ENCODE data around the gene FILIP1L. TPM values are rescaled to one million over a fixed set of nuclear protein-coding genes. Genes with fewer than 3 reads are reported as not detected.

The FILIP1L gene
- total RNA-seq, 1 experiment from 2014 or later, result 4.3 TPM

DNA sequence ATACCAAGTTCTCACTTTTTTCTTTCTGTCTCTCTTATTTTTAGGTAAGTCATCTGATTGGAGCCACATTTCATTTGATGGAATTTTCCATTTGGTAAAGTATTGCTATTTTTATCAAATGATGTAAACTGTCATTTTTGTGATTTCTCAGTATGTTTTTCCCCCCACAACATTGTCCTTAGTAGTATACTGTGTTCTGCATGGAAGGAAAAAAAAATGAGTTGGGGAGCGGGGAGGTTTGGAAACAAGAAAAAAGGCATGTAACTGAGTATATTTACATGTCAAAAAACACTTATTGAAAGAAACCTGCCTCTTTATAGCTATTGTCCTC lies 104.2 kb downstream of the FILIP1L start:
- peaks cover 2% of the 10 kb centered on the region for H3K9me3 ChIP-seq (ENCODE audit: low read depth, low read length, poor library complexity, severe bottlenecking)
- intact Hi-C loops (cut with micrococcal nuclease; ENCODE audit: unreplicated experiment), result no loop called here
- BruUV-seq (replicated peaks), result no TSS peak
- ChIA-PET POLR2A (ENCODE audit: low non-redundant PET) (no interaction called here), CTCF (no interaction called here)
- no peak for TF ChIP-seq EZH2 (IDR thresholded peaks at IDR 0.05; ENCODE audit: borderline replicate concordance, low read depth, low read length, poor library complexity, severe bottlenecking)
- TF ChIP-seq, protein P1, sequence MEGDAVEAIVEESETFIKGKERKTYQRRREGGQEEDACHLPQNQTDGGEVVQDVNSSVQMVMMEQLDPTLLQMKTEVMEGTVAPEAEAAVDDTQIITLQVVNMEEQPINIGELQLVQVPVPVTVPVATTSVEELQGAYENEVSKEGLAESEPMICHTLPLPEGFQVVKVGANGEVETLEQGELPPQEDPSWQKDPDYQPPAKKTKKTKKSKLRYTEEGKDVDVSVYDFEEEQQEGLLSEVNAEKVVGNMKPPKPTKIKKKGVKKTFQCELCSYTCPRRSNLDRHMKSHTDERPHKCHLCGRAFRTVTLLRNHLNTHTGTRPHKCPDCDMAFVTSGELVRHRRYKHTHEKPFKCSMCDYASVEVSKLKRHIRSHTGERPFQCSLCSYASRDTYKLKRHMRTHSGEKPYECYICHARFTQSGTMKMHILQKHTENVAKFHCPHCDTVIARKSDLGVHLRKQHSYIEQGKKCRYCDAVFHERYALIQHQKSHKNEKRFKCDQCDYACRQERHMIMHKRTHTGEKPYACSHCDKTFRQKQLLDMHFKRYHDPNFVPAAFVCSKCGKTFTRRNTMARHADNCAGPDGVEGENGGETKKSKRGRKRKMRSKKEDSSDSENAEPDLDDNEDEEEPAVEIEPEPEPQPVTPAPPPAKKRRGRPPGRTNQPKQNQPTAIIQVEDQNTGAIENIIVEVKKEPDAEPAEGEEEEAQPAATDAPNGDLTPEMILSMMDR (conservative IDR thresholded peaks at IDR 0.05; ENCODE audit: low read depth, low read length), result no peak
- H3K27me3 ChIP-seq (replicated peaks; ENCODE audit: insufficient read depth, low read depth, low read length, poor library complexity), result no peaks in the 10 kb centered on the region
- H3K4me3 ChIP-seq (ENCODE audit: low read depth, low read length, poor library complexity, severe bottlenecking), result no peak overlapping the region
- no peaks in the 10 kb centered on the region for H3K4me1 ChIP-seq (ENCODE audit: insufficient read depth, low read length, poor library complexity, severe bottlenecking)
- no peak overlapping the region for H3K27ac ChIP-seq (ENCODE audit: low read depth, low read length, poor library complexity, severe bottlenecking)
- no peaks in the 10 kb centered on the region for H3K36me3 ChIP-seq (ENCODE audit: insufficient read depth, low read length, poor library complexity, severe bottlenecking)
- no peak for DNase-seq (ENCODE audit: low spot score)

- ChIA-PET CTCF (no interaction called here), POLR2A (ENCODE audit: low non-redundant PET) (no interaction called here)
- H3K27me3 ChIP-seq (replicated peaks; ENCODE audit: insufficient read depth, low read depth, low read length, poor library complexity), result no peaks in the 10 kb centered on the region
- BruUV-seq (replicated peaks), result no TSS peak
- no peaks in the 10 kb centered on the region for H3K9me3 ChIP-seq (ENCODE audit: low read depth, low read length, poor library complexity, severe bottlenecking)
- no peak overlapping the region for H3K4me3 ChIP-seq (ENCODE audit: low read depth, low read length, poor library complexity, severe bottlenecking)
- DNase-seq (ENCODE audit: low spot score), result no peak
- intact Hi-C loops (cut with micrococcal nuclease; ENCODE audit: unreplicated experiment), result no loop called here
- no peaks in the 10 kb centered on the region for H3K4me1 ChIP-seq (ENCODE audit: insufficient read depth, low read length, poor library complexity, severe bottlenecking)
- H3K27ac ChIP-seq (ENCODE audit: low read depth, low read length, poor library complexity, severe bottlenecking), result no peak overlapping the region
- H3K36me3 ChIP-seq (ENCODE audit: insufficient read depth, low read length, poor library complexity, severe bottlenecking), result no peaks in the 10 kb centered on the region
- TF ChIP-seq EZH2 (IDR thresholded peaks at IDR 0.05; ENCODE audit: borderline replicate concordance, low read depth, low read length, poor library complexity, severe bottlenecking), result no peak
- TF ChIP-seq, protein P1 (conservative IDR thresholded peaks at IDR 0.05; ENCODE audit: low read depth, low read length), result no peak
Measured at GRCh38 chr3:100009276-100010086, 104.8 kb downstream of the FILIP1L start.

DNA sequence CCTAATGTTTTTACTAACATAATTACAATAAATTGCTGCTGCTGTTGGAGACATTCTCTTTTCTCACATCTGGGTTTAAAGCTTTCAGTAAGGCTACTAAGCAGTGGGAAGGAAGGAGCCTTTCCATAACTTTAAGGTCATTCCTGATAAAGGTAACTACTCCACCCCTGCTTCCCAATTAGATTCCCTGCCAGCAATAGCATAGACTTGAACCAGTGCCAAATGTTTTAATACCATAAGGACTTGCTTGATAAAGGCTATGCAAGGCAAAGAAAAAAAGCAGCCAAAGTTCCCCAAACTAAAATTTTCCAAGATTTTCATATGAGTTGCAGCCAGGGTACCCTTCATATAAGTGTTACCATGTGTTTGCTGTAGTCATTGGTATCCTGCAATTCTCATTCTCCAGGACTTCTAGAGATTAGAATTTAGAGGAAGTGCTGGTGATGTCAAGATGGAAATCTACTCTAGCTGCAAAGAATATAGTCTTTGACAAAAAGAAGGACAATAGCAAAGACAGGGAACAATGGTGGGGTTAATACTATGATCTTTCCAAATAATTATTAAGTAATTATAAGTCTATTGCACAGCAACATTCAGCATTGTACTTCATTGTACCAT lies 106.1 kb downstream of the FILIP1L start:
- H3K27ac ChIP-seq (ENCODE audit: low read depth, low read length, poor library complexity, severe bottlenecking), result no peak overlapping the region
- no peaks in the 10 kb centered on the region for H3K4me1 ChIP-seq (ENCODE audit: insufficient read depth, low read length, poor library complexity, severe bottlenecking)
- ChIA-PET CTCF (no interaction called here), POLR2A (ENCODE audit: low non-redundant PET) (no interaction called here)
- H3K36me3 ChIP-seq (ENCODE audit: insufficient read depth, low read length, poor library complexity, severe bottlenecking), result no peaks in the 10 kb centered on the region
- intact Hi-C loops (cut with micrococcal nuclease; ENCODE audit: unreplicated experiment), result no loop called here
- no peaks in the 10 kb centered on the region for H3K27me3 ChIP-seq (replicated peaks; ENCODE audit: insufficient read depth, low read depth, low read length, poor library complexity)
- DNase-seq (ENCODE audit: low spot score), result no peak
- H3K4me3 ChIP-seq (ENCODE audit: low read depth, low read length, poor library complexity, severe bottlenecking), result no peak overlapping the region
- no peak for TF ChIP-seq EZH2 (IDR thresholded peaks at IDR 0.05; ENCODE audit: borderline replicate concordance, low read depth, low read length, poor library complexity, severe bottlenecking)
- TF ChIP-seq, protein P1 (conservative IDR thresholded peaks at IDR 0.05; ENCODE audit: low read depth, low read length), result no peak
- no TSS peak for BruUV-seq (replicated peaks)
- no peaks in the 10 kb centered on the region for H3K9me3 ChIP-seq (ENCODE audit: low read depth, low read length, poor library complexity, severe bottlenecking)
